HG02884 (cell line): ENCODE data around the gene NAGS.
"Not testable (repeated sequence)": the region's sequence is repeated elsewhere in the genome, so short reads cannot be mapped to it uniquely, and the experiment has no call there.

Source experiments
- ATAC-seq: cut with Tn5 transposase; IDR thresholded peaks from one replicate; pipeline ENCODE4 v1.9.1; 2021; ENCODE audit warnings: mild to moderate bottlenecking, moderate library complexity; ENCODE audit not compliant: unreplicated experiment

The NAGS gene

DNA sequence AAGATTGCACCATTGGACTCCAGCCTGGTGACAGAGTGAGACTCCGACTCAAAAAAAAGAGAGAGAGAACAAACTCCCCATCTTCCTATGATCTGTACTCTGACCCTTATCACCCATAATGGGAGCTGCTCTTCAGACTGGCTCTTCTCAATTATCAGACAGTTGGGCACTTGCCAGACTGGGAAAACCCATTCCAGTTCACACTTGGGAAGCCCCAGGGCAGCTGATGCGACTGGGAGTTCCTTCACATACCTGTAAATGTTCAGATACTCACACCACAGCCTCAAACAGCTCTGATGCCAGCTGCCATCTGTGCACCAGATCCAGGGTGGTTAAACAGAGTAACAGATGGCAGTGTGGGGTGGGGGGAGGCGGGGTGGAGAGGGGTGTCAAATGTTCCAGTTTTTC is 34.2 kb downstream of the NAGS start:
- no peak for ATAC-seq

DNA sequence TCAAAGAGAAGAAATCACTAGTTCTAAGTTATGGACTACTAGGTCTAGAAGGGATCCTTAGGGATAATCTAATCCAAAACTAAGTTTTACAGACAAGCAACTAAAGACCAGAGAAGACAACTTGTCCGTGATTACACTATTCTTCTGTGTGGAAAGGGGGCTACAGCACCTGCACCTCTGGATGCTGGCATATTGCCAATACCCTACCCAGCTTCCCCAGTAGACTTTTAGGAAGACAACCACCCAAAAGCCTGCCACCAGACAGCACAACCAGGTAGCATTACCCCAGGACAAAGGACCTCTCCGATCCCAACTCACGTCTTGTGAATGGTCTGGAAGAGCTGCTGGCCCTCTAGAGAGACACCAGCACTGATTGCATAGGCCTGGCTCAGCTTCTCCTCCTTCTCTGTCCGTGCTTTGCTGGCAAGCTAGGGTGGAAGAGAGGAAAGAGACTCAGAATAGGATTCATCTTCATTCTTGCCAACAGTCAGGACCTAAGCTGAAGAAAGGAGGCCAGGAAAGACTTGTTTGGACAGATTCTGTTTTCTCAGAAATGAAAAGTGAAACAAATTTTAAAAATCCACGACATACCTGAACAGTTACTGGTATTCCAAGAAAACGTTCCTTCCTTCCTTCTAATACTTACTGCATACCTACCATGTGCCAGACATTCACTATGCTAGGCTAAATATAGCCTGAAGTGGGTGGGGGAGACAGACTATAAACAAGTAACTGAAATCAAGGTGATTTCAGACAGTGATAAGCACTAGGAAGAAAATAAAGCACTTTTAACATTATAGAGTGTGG is 35.6 kb downstream of the NAGS start:
- no peak for ATAC-seq

DNA sequence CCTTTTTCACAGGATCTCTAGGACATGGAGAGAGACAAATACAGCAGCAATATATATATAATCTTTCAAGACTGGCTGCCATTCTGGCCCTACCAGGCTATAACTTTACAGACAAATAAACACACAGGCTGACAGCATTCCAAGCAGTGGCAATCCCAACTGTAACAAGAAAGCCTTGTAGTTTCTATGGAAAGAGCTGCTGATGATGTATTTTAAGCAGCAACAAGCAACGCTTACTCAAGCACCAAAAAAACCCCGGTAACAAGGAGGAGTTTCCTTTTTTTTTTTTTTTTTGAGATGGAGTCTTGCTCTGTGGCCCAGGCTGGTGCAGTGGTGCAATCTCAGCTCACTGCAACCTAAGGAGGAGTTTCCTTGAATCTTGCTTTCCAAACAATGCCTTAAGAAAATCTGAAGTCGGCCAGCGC is 38.9 kb downstream of the NAGS start:
- ATAC-seq = no peak

DNA sequence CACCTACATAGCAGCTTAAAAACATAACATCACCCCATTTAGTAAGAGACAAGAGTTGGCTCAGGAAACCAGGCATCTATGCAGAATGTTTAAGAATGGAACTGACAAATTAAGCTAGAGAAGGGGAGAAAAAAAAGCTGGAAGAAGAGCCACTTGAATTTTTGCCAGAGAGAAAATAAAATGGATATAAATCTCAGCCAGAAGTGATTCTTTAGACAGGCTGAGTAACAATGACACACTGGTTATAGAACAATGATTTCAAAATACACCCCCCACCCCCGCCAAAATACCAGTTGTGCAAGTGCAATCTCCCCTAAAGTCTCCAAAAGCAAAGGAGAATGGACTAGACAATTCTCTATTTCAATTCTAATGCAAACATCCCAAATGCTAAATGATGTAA is 39.6 kb downstream of the NAGS start:
- ATAC-seq = no peak

DNA sequence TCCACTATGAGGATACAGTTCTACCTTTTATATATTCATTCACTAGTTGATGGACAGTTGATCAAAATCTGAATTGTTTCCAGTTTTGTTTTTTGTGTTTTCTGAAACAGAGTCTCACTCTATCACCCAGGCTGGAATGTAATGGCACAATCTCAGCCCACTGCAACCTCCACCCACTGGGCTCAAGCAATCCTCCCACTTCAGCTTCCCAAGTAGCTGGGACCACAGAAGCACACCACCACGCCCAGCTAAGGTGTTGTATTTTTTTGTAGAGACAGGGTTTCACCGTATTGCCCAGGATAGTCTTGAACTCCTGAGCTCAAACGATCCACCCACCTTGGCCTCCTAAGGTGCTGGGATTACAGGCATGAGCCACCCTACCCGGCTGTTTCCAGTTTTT is 41.1 kb downstream of the NAGS start:
- no peak for ATAC-seq

DNA sequence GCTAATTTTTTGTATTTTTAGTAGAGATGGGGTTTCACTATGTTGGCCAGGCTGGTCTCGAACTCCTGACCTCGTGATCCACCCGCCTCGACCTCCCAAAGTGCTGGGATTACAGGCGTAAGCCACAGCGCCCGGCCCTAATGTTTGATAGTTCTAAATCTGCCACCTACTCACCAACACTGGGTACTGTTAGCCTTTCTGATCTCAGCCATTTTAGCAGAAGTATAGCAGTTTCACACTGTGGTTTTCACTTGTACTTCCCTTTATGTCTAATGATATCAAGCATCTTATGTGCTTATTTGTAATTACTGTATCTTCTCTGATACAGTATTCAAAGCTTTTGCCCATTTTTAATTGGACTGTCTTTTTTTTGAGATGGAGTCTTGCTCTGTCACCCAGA is 42.5 kb downstream of the NAGS start:
- not testable (repeated sequence) for ATAC-seq

DNA sequence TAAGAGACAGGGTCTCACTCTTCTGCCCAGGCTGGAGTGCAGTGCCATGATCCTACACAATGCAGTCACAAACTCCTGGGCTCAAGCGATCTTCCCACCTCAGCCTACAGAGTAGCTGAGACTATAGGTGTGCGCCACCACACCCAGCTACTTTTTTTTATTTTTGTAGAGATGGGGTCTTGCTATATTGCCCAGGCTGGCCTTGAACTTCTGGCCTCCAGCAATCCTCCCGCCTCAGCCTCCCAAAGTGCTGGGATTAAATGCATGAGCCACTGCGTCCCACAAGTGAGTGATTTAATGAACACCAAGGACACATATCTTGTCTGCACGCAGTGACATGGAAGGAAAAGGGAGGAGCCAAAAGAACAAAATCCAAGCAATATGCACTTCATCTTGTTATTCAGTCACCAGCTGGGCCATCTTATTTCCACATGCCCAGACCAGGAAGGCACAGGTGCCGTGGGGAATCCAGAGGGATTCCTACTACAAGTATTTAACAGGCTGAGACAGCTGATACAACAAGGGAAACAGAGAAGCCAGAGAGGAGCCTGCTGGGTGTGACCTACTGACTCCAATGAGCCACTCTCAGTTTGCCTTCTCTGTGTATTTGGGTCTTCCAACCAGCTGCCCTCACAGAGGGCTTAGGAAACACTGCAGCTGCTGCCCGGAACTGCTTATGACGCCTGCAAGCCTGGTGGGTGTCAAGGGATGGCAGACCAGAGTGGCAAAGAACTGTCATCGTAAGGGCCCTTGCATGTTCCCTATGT is 45.1 kb downstream of the NAGS start:
- no peak for ATAC-seq

DNA sequence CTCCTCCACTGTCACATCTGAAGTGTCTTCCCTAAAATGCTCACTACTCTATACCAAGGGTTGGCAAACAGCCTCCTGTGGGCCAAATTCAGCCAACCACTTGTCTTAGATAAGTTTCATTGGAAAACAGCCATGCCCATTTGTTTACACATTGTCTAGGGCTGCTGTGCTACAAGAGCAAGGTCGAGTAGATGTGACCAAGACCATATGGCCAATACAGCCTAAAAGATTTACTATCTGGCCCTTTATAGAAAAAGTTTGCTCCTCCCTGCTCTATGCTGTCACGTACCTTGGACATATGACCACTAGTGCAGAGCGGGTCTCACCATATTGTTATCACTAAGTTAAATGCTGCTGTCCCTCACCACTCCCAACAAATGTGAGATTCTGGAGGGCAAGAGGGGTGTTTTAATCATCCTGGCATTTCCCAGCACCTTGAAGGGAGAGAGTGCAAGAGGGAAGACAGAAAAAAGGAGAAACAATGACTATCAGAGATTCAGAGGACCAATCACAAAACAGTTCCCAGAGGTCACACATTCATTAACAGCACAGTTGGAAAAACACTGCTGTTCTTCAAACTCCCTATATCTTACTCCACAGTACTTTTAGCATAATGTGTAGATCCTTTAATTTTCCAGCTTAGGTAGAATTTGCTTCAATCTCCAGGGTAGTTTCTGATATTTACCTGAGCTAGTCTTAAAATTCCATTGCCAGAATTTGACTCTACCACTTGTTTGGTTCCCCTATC is 48.9 kb downstream of the NAGS start:
- no peak for ATAC-seq
